Activated CD4-positive, CD25-positive, alpha-beta regulatory T cell (primary cell): Measurements from ENCODE around the gene FOXP1.

Experiments used
- DNase-seq, 4 experiments: peaks; one replicate each; lab custom pipeline; 2025; lab: John Stamatoyannopoulos, UW

The FOXP1 gene

GRCh38 chr3:70970171-70970570 is 613.4 kb downstream of the FOXP1 start:
- DNase-seq: no peak

DNA sequence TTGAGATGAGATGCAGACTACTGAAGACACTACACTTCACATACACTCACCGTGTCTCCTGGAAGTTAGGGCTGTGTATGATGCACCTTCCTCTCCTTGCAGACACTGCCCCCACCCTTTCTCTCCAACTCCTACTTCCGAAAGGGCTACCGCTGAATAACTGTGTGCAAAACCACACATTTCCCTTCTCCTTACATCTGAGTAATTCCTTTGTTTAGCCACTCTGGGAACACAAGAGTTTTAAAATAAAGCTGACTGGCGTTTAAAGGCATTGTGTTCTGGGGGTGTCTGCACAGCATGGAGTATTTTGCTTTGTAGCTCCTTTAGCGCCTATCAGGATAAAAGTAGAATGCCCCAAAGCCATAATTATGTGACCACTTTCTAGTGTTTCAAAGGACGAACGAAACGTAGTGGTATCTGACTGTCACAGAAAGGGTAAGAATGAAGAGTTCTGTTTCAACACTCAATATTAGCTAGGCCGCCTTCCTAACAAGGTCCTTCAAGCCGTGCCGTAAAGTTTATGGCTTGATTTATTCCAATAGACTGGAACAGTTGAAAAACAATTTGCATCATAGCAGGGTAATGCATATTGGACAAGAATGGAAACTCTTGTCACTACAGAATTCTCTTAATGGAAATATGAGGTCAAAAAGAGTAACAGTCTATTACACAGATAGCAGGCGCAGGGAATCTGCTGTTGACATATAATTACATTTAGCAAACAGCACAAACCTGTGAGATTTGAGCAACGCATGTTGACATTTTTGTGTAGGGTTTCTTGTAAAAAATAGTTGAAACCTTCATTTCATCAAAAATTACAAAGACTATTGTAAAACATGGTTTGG is 619.9 kb downstream of the FOXP1 start:
- DNase-seq: no peak

DNA sequence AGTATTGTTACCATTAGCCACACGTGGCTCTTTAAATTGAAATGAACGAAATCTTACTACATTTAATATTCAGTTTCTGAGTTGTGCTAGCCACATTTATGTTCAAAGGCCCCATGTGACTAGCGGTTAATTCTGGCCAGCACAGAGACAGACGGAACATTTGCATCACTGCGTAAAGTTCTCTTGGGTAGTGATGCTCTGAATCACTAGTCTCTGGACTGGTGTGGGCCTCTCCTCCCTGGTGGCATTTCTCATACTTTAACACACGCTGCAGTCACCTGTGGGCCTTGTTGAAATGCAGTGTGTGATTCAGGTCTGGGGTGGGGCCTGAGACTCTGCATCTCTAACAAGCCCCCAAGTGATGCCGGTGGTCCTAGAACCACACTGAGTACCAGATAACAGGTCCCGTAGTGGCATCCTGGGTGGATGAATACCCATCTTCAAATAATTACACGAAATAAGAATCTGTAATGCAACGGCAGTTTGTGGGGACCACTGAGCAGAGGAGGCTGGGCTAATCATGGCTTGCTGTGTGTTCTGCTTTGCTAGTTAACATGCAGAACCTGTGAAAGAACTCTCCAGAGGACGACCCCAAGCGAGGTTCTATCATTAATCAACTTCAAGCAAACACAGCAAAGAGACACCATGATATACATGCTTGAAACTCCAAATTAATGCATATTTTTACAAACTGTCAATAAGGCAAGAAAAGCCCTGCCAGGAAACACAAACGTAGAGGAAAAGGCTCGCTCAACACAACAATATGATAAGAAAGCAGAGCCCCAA is 623.8 kb downstream of the FOXP1 start:
- no peak for DNase-seq

DNA sequence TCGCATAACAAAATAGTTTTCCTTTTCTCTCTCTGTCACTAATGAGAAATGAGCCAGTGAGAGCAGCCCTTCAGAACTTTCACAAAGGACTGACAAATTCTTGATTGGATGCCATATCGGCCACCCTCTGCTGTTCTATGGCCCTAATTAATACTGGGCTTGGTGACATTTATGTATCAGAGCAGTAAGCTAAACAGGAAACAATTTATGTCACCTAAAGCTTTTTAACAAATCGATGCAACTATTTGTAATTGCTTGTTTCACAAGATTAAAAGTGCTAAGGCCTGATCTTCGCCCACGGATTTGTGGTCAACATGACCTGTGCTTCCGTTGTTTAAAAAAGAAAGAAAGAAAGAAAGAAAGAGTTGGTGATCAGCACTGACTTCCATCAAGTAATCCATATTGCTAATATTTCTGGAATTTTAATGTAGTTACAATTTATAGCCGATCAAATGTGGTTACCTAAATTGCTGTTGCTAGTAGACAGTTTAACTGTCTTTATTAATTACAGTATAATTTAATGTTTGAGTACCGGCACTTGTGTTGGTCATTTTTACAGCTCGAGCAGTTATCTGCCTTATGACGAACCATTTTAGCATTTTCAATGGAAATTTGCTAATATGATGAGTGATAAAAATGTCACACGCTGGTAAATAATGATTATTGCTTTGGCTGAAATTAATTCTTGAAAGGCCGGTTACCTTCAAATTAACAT is 631.3 kb downstream of the FOXP1 start:
- no peak for DNase-seq

DNA sequence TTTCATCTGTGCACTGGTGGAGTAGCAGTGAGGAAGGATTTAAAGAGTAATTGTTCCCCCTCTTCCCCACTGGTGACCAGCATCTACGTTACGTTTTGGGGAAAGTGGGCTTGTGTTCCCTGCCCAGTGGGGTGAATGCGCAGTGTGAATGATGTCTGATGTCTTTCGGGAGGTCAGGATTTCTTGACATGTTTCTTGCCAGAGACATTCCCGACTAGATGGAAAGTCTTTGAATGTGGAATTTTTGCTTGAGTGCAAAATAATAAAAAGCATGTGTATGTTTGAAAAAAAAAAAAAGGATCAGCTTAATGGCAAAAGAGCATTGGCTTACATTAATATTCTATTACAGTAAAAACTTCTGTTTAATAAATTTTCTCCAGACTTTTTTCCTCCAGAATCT is 632.2 kb downstream of the FOXP1 start:
- no peak for DNase-seq

- no peak for DNase-seq
Observed at GRCh38 chr3:70947579-70947978, 635.9 kb downstream of the FOXP1 start.

DNA sequence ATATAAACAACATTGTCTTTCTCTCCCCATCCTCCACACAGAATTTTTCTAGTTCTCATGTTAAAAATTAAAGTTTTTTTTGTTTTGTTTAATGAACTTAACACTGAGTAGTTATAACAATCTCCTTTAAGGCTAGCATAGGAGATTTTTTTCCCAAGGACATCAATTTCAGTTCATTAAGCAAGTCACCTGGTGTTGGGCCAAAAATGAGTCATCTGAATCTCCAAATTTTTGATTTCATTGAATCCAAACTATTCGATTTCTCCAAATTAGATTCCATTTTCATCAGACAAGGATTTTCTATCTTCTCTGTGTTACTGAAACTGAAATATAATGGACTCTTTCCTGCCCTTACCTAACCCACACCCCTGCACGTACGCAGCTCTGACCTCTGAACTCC is 639.6 kb downstream of the FOXP1 start:
- DNase-seq: no peak

- no peak for DNase-seq
Observed at GRCh38 chr3:70933105-70933810, 650.3 kb downstream of the FOXP1 start.

DNA sequence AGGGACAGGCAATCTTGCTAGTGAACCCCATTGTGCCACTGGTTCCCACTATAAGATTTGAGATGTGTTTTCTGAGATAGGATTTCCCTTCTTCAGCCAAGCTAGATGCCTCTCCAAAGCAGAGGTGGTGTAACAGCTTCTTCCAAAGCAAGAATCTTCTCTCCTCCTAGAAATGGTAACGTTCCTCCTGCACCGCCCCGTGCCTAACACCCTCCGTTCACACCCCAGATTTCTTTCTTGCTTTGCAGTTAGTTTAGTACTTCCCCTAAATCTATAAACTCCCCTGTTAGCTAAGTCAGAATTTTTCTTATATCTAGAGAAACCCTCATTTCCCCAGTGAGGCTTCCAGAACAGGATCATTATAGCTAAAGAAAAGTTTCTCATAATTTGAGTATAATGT is 653.5 kb downstream of the FOXP1 start:
- DNase-seq: no peak

- no peak for DNase-seq
Observed at GRCh38 chr3:70927239-70927638, 656.3 kb downstream of the FOXP1 start.

GRCh38 chr3:70926835-70927234 is 656.7 kb downstream of the FOXP1 start:
- no peak for DNase-seq

- no peak for DNase-seq
Observed at GRCh38 chr3:70919661-70920060, 663.9 kb downstream of the FOXP1 start.

- no peak for DNase-seq
Observed at GRCh38 chr3:70919091-70919490, 664.4 kb downstream of the FOXP1 start.

GRCh38 chr3:70916375-70917055 is 667.0 kb downstream of the FOXP1 start:
- DNase-seq: no peak

GRCh38 chr3:70914862-70915261 is 668.7 kb downstream of the FOXP1 start:
- DNase-seq: no peak

- no peak for DNase-seq
Observed at GRCh38 chr3:70911719-70912118, 671.8 kb downstream of the FOXP1 start.

- DNase-seq: no peak
Observed at GRCh38 chr3:70905491-70905890, 678.0 kb downstream of the FOXP1 start.
